HEK293 (cell line): ENCODE data around the gene CEP120.

Experiments
- ELK4 ChIP-seq: IDR thresholded peaks from 2 replicates; pipeline ENCODE4 v1.6.1; 2011; ENCODE audit warnings: mild to moderate bottlenecking, low read depth, low read length, borderline replicate concordance
- HOXC10 ChIP-seq: sonication (generic); formaldehyde crosslinking; IDR thresholded peaks from 2 replicates; pipeline ENCODE4 v1.8.1; 2023; ENCODE audit warnings: mild to moderate bottlenecking, missing genetic modification reagents
- KLF8 ChIP-seq: fragments of 450-650 bp; formaldehyde crosslinking; IDR thresholded peaks from 2 replicates; pipeline ENCODE4 v1.5.1; 2016; ENCODE audit warnings: missing biosample characterization, missing genetic modification characterization
- MZF1 ChIP-seq: fragments of 450-650 bp; formaldehyde crosslinking; IDR thresholded peaks from 2 replicates; pipeline ENCODE4 v1.5.1; 2017; ENCODE audit warnings: missing biosample characterization, missing genetic modification characterization, borderline replicate concordance
- SP2 ChIP-seq: fragments of 450-650 bp; formaldehyde crosslinking; IDR thresholded peaks from 2 replicates; pipeline ENCODE4 v1.5.1; 2016; ENCODE audit warnings: missing biosample characterization, missing genetic modification characterization
- SP3 ChIP-seq: fragments of 450-650 bp; formaldehyde crosslinking; IDR thresholded peaks from 2 replicates; pipeline ENCODE4 v1.5.1; 2016; ENCODE audit warnings: missing biosample characterization, missing genetic modification characterization
- YY1 ChIP-seq: fragments of 450-650 bp; formaldehyde crosslinking; IDR thresholded peaks from 2 replicates; pipeline ENCODE4 v1.5.1; 2018; ENCODE audit warnings: missing biosample characterization, missing genetic modification characterization
- YY2 ChIP-seq: fragments of 450-650 bp; formaldehyde crosslinking; IDR thresholded peaks from 2 replicates; pipeline ENCODE4 v1.5.1; 2016; ENCODE audit warnings: missing biosample characterization, missing genetic modification characterization
- ZBTB11 ChIP-seq: fragments of 450-650 bp; formaldehyde crosslinking; conservative IDR thresholded peaks from 2 replicates; pipeline ENCODE4 v1.5.1; 2016; ENCODE audit warnings: low read depth, missing biosample characterization, missing genetic modification characterization
- ZBTB20 ChIP-seq: fragments of 450-650 bp; formaldehyde crosslinking; IDR thresholded peaks from 2 replicates; pipeline ENCODE4 v1.5.1; 2016; ENCODE audit warnings: missing biosample characterization, missing genetic modification characterization
- ZBTB21 ChIP-seq: fragments of 450-650 bp; formaldehyde crosslinking; IDR thresholded peaks from 2 replicates; pipeline ENCODE4 v1.5.1; 2017; ENCODE audit warnings: missing biosample characterization, missing genetic modification characterization
- ZBTB7A ChIP-seq: fragments of 450-650 bp; formaldehyde crosslinking; IDR thresholded peaks from 2 replicates; pipeline ENCODE4 v1.5.1; 2016; ENCODE audit warnings: low read depth, missing biosample characterization, missing genetic modification characterization
- ZNF140 ChIP-seq: fragments of 450-650 bp; formaldehyde crosslinking; IDR thresholded peaks from 2 replicates; pipeline ENCODE4 v1.5.1; 2016; ENCODE audit warnings: missing biosample characterization, missing genetic modification characterization
- ZNF155 ChIP-seq: fragments of 450-650 bp; formaldehyde crosslinking; IDR thresholded peaks from 2 replicates; pipeline ENCODE4 v1.5.1; 2016; ENCODE audit warnings: missing biosample characterization, missing genetic modification characterization
- ZNF157 ChIP-seq: fragments of 450-650 bp; formaldehyde crosslinking; IDR thresholded peaks from 2 replicates; pipeline ENCODE4 v1.5.1; 2016; ENCODE audit warnings: missing biosample characterization, missing genetic modification characterization
- ZNF266 ChIP-seq: fragments of 450-650 bp; formaldehyde crosslinking; IDR thresholded peaks from 2 replicates; pipeline ENCODE4 v1.5.1; 2016; ENCODE audit warnings: missing biosample characterization, missing genetic modification characterization, low read depth
- ZNF391 ChIP-seq: fragments of 450-650 bp; formaldehyde crosslinking; IDR thresholded peaks from 2 replicates; pipeline ENCODE4 v1.5.1; 2016; ENCODE audit warnings: low read depth, missing biosample characterization, missing genetic modification characterization, borderline replicate concordance
- ZNF394 ChIP-seq: fragments of 450-650 bp; formaldehyde crosslinking; IDR thresholded peaks from 2 replicates; pipeline ENCODE4 v1.5.1; 2016; ENCODE audit warnings: missing biosample characterization, missing genetic modification characterization, mild to moderate bottlenecking, moderate library complexity, borderline replicate concordance
- ZNF596 ChIP-seq: fragments of 450-650 bp; IDR thresholded peaks from 2 replicates; pipeline ENCODE4 v1.5.0; 2018; ENCODE audit warnings: missing biosample characterization, mild to moderate bottlenecking, missing genetic modification characterization, moderate library complexity
- ZNF76 ChIP-seq: fragments of 450-650 bp; formaldehyde crosslinking; IDR thresholded peaks from 2 replicates; pipeline ENCODE4; 2016; ENCODE audit warnings: low read depth, missing biosample characterization, missing genetic modification characterization, borderline replicate concordance
- ZNF776 ChIP-seq: fragments of 450-650 bp; formaldehyde crosslinking; IDR thresholded peaks from 2 replicates; pipeline ENCODE4 v1.5.0; 2017; ENCODE audit warnings: missing biosample characterization, missing genetic modification characterization, borderline replicate concordance
- ZNF777 ChIP-seq: fragments of 450-650 bp; formaldehyde crosslinking; IDR thresholded peaks from 2 replicates; pipeline ENCODE4 v1.5.1; 2017; ENCODE audit warnings: missing biosample characterization, missing genetic modification characterization, borderline replicate concordance
- ZNF837 ChIP-seq: fragments of 450-650 bp; formaldehyde crosslinking; IDR thresholded peaks from 2 replicates; pipeline ENCODE4 v1.5.1; 2016; ENCODE audit warnings: missing biosample characterization, missing genetic modification characterization
- ZSCAN23 ChIP-seq: fragments of 450-650 bp; formaldehyde crosslinking; IDR thresholded peaks from 2 replicates; pipeline ENCODE4 v1.5.1; 2016; ENCODE audit warnings: missing biosample characterization, missing genetic modification characterization
- TF ChIP-seq, protein P1 (sequence below): fragments of 450-650 bp; formaldehyde crosslinking; IDR thresholded peaks from 2 replicates; pipeline ENCODE4 v1.5.1; 2016; ENCODE audit warnings: missing biosample characterization, missing genetic modification characterization
- TF ChIP-seq, protein P2 (sequence below): fragments of 450-650 bp; formaldehyde crosslinking; IDR thresholded peaks from 2 replicates; pipeline ENCODE4 v1.5.1; 2016; ENCODE audit warnings: missing biosample characterization, missing genetic modification characterization
- TF ChIP-seq, protein P3 (sequence below): fragments of 450-650 bp; formaldehyde crosslinking; IDR thresholded peaks from 2 replicates; pipeline ENCODE4 v1.5.1; 2017; ENCODE audit warnings: missing biosample characterization, missing genetic modification characterization
- TF ChIP-seq, protein P4 (sequence below): sonication (generic); formaldehyde crosslinking; IDR thresholded peaks from 2 replicates; pipeline ENCODE4 v1.8.1; 2022; ENCODE audit warnings: mild to moderate bottlenecking, moderate library complexity, missing genetic modification reagents

Gene CEP120

DNA sequence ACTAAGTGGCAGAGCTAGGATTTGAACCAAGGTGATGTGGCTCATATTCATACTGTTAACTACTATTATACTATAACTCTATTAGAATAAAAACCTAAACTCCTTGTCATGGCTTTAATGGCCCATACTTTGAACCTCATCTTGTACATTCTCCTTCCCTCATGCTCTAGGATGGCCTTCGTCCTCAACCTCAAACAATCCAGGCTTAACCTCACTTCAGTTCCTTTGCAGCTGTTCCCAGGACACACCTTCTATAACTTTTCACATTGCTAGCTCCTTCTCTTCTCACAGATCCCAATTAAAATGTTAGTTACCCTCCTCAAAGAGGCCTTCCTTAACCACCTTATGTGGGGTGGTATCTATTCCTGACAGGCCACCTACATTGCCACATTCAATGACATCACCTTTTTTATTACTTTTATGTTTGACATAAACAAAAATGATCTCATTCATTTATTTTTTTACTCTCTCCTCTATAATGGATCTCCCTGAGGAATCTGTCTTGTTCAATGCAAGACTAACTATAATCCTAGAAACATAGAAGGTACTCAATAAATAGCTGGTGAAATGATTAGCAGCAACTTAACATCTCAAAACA lies 53.7 kb downstream of the CEP120 start (continued):
- TF ChIP-seq ZBTB11 (tag by site-specific recombination): no peak
- no peak for TF ChIP-seq ZNF155 (tag by site-specific recombination)
- no peak for TF ChIP-seq ZBTB20
- TF ChIP-seq ZNF76: no peak
- TF ChIP-seq, protein P1, sequence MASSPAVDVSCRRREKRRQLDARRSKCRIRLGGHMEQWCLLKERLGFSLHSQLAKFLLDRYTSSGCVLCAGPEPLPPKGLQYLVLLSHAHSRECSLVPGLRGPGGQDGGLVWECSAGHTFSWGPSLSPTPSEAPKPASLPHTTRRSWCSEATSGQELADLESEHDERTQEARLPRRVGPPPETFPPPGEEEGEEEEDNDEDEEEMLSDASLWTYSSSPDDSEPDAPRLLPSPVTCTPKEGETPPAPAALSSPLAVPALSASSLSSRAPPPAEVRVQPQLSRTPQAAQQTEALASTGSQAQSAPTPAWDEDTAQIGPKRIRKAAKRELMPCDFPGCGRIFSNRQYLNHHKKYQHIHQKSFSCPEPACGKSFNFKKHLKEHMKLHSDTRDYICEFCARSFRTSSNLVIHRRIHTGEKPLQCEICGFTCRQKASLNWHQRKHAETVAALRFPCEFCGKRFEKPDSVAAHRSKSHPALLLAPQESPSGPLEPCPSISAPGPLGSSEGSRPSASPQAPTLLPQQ: 0 out of 2 replicates have a peak, but pooled peaks have one; percentile 44
- TF ChIP-seq KLF8: 0 out of 2 replicates have a peak, but pooled peaks have one; percentile 30
- TF ChIP-seq SP3 (tag by site-specific recombination): 0 out of 2 replicates have a peak, but pooled peaks have one; percentile 23
- TF ChIP-seq, protein P2, sequence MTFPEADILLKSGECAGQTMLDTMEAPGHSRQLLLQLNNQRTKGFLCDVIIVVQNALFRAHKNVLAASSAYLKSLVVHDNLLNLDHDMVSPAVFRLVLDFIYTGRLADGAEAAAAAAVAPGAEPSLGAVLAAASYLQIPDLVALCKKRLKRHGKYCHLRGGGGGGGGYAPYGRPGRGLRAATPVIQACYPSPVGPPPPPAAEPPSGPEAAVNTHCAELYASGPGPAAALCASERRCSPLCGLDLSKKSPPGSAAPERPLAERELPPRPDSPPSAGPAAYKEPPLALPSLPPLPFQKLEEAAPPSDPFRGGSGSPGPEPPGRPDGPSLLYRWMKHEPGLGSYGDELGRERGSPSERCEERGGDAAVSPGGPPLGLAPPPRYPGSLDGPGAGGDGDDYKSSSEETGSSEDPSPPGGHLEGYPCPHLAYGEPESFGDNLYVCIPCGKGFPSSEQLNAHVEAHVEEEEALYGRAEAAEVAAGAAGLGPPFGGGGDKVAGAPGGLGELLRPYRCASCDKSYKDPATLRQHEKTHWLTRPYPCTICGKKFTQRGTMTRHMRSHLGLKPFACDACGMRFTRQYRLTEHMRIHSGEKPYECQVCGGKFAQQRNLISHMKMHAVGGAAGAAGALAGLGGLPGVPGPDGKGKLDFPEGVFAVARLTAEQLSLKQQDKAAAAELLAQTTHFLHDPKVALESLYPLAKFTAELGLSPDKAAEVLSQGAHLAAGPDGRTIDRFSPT (tag by site-specific recombination): 0 out of 2 replicates have a peak, but pooled peaks have one; percentile 40
- TF ChIP-seq ZNF157 (tag by site-specific recombination): no peak
- no peak for TF ChIP-seq ZNF776 (tag by site-specific recombination)
- no peak for TF ChIP-seq ZNF140 (tag by site-specific recombination)
- TF ChIP-seq ZNF596 (tag by site-specific recombination): no peak
- TF ChIP-seq YY1: no peak
- TF ChIP-seq SP2 (tag by site-specific recombination): peak; percentile 17; the same call in 1 of the 2 replicates
- TF ChIP-seq ZNF394: peak; percentile 21; the same call in 1 of the 2 replicates
- TF ChIP-seq, protein P3, sequence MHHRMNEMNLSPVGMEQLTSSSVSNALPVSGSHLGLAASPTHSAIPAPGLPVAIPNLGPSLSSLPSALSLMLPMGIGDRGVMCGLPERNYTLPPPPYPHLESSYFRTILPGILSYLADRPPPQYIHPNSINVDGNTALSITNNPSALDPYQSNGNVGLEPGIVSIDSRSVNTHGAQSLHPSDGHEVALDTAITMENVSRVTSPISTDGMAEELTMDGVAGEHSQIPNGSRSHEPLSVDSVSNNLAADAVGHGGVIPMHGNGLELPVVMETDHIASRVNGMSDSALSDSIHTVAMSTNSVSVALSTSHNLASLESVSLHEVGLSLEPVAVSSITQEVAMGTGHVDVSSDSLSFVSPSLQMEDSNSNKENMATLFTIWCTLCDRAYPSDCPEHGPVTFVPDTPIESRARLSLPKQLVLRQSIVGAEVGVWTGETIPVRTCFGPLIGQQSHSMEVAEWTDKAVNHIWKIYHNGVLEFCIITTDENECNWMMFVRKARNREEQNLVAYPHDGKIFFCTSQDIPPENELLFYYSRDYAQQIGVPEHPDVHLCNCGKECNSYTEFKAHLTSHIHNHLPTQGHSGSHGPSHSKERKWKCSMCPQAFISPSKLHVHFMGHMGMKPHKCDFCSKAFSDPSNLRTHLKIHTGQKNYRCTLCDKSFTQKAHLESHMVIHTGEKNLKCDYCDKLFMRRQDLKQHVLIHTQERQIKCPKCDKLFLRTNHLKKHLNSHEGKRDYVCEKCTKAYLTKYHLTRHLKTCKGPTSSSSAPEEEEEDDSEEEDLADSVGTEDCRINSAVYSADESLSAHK (tag by site-specific recombination): no peak
- TF ChIP-seq ZBTB7A (tag by site-specific recombination): no peak
- TF ChIP-seq ELK4: no peak
- TF ChIP-seq HOXC10 (CRISPR knock-in tag): no peak
- TF ChIP-seq ZSCAN23 (tag by site-specific recombination): no peak
- no peak for TF ChIP-seq ZNF837 (tag by site-specific recombination)
- no peak for TF ChIP-seq ZNF391 (tag by site-specific recombination)
- peak; percentile 77 for TF ChIP-seq ZBTB21 (tag by site-specific recombination)
- no peak for TF ChIP-seq ZNF266 (tag by site-specific recombination)
- TF ChIP-seq YY2: no peak
- TF ChIP-seq MZF1: no peak
- TF ChIP-seq, protein P4, sequence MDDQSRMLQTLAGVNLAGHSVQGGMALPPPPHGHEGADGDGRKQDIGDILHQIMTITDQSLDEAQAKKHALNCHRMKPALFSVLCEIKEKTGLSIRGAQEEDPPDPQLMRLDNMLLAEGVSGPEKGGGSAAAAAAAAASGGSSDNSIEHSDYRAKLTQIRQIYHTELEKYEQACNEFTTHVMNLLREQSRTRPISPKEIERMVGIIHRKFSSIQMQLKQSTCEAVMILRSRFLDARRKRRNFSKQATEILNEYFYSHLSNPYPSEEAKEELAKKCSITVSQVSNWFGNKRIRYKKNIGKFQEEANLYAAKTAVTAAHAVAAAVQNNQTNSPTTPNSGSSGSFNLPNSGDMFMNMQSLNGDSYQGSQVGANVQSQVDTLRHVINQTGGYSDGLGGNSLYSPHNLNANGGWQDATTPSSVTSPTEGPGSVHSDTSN: no peak
- TF ChIP-seq ZNF777: no peak
